H1 (cell line): ENCODE data around the gene CENPM. TPM values are rescaled to one million over a fixed set of nuclear protein-coding genes. Genes with fewer than 3 reads are reported as not detected.

Experiments used
- CBX8 ChIP-seq: fragments of 300-800, 300-1000 bp; sonication (generic); IDR thresholded peaks from 2 replicates; pipeline ENCODE4 v1.7.1; 2016; ENCODE audit warnings: low read depth, low read length, borderline replicate concordance
- CTBP2 ChIP-seq: IDR thresholded peaks from 2 replicates; pipeline ENCODE4 v1.7.0; 2011; ENCODE audit warnings: borderline replicate concordance, mild to moderate bottlenecking, moderate library complexity, mixed read lengths, low read length; ENCODE audit not compliant: insufficient read depth, insufficient read length
- polyA plus RNA-seq, 7 experiments: library from polyadenylated mRNA; depleted of rRNA in 3 of 7; stranded (reverse) in 5 of 7; unstranded in 2 of 7; fragments of >200 nt in 5 of 7; fragments of 200-250 nt in 2 of 7; gene quantifications; 1 replicate in 5 of 7; 2 replicates in 1 of 7; 4 replicates in 1 of 7; pipeline versions ENCODE4 v1.2.1 to v1.2.3, GENCODE V29; 2011 to 2013; ENCODE audit warnings: missing spikeins in 2 of 7, mixed read lengths in 2 of 7
- total RNA-seq: library from RNA; stranded (reverse); fragmentation: NEBNext Ultra II Directional; extraction: Animal tissue kit (Norgen Biotek cat#: 25700); gene quantifications from 2 replicates; pipeline ENCODE4 v1.2.1, GENCODE V29; 2021
- TF ChIP-seq, protein P1 (sequence below): IDR thresholded peaks from 2 replicates; pipeline ENCODE4 v1.6.1; 2012; ENCODE audit warnings: inconsistent platforms

Gene CENPM
- total and polyA plus RNA-seq, 2 of the 8 experiments (the other 6 are each of a cell fraction or from before 2014, with no cell fraction given): 32.0 to 80.4 TPM

GRCh38 chr22:41931701-41932269 lies 15.2 kb downstream of the CENPM start (continued):
- TF ChIP-seq CBX8 (no peak), CTBP2 (no peak)
- TF ChIP-seq, protein P1, sequence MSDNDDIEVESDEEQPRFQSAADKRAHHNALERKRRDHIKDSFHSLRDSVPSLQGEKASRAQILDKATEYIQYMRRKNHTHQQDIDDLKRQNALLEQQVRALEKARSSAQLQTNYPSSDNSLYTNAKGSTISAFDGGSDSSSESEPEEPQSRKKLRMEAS: no peak
